ENCODE measurements around the gene BROX.

BROX gene

DNA sequence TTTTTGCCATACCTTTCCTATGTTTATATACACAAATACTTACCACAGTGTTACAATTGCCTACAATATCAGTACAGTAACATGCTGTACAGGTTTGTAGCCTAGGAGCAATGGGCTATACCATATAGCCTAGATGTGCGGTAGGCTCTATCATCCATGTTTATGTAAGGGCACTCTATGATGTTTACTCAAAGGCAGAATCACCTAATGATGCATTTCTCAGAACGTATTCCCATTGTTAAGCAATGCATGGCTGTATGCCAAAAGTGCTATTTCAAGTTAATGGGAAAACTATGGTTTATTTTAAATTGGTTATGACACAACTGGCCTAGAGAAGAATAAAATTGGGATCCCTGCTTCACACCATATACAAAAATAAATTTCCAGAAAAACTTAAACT lies 65.6 kb downstream of the BROX start:
- Histone ChIP-seq H3K9me3 (ENCODE audit: low read depth, low read length) (no peaks in the 10 kb centered on the region), H3K4me3 (no peak overlapping the region), H3K36me3 (ENCODE audit: insufficient read depth, low read length) (no peaks in the 10 kb centered on the region), H3K27ac (no peak overlapping the region), H3K9ac (ENCODE audit: insufficient read length) (no peak overlapping the region)
- no peak for DNase-seq (ENCODE audit: low read depth, low spot score)
- no peak for TF ChIP-seq FOXP2 (optimal IDR thresholded peaks at IDR 0.05; ENCODE audit: control extremely low read depth, extremely low read length, insufficient read depth)
- TF ChIP-seq EZH2 (IDR thresholded peaks at IDR 0.05), result no peak
- no peak for TF ChIP-seq POLR2AphosphoS5 (IDR thresholded peaks at IDR 0.05; ENCODE audit: borderline replicate concordance, low read depth, low read length)

DNA sequence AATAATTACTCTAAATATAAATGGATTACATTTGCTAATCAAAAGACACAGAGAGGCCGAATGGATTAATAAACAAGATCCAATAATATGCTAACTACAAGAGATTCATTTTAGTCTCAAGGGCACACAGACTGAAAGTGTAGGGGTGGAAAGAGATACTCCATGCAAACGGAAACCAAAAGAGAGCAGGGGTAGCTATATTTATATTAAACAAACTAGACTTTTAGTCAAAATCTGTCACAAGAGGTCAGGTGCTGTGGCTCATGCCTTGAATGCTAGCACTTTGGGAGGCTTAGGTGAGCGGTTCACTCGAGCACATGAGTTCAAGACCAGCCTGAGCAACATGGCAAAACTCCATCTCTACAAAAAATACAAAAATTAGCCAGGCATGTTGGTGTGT lies 68.9 kb downstream of the BROX start:
- Histone ChIP-seq H3K9me3 (ENCODE audit: low read depth, low read length) (no peaks in the 10 kb centered on the region), H3K4me3 (no peak overlapping the region), H3K9ac (ENCODE audit: insufficient read length) (no peak overlapping the region), H3K27ac (no peak overlapping the region), H3K36me3 (ENCODE audit: insufficient read depth, low read length) (no peaks in the 10 kb centered on the region)
- TF ChIP-seq FOXP2 (optimal IDR thresholded peaks at IDR 0.05; ENCODE audit: control extremely low read depth, extremely low read length, insufficient read depth) (no peak), EZH2 (IDR thresholded peaks at IDR 0.05) (no peak), POLR2AphosphoS5 (IDR thresholded peaks at IDR 0.05; ENCODE audit: borderline replicate concordance, low read depth, low read length) (no peak)
- DNase-seq (ENCODE audit: low read depth, low spot score), result no peak

DNA sequence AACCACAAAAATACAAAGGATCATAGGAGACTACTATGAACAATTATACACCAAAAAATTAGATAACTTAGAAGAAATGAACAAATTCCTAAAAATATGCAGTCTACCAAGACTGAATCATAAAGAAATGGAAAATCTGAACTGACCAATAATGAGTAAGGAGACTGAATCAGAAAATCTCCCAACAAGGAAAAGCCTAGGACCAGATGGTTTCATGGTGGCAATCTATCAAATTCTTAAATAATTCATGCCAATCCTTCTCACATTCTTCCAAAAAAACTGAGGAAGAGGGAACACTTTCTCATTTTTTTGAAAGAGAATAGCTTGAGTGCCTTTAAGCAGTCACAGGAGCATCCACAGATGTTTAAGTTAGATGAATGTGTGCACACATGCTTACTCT lies 70.7 kb downstream of the BROX start:
- Histone ChIP-seq H3K9ac (ENCODE audit: insufficient read length) (no peak overlapping the region), H3K4me3 (no peak overlapping the region), H3K36me3 (ENCODE audit: insufficient read depth, low read length) (no peaks in the 10 kb centered on the region), H3K9me3 (ENCODE audit: low read depth, low read length) (no peaks in the 10 kb centered on the region), H3K27ac (no peak overlapping the region)
- DNase-seq (ENCODE audit: low read depth, low spot score), result no peak
- TF ChIP-seq POLR2AphosphoS5 (IDR thresholded peaks at IDR 0.05; ENCODE audit: borderline replicate concordance, low read depth, low read length) (no peak), FOXP2 (optimal IDR thresholded peaks at IDR 0.05; ENCODE audit: control extremely low read depth, extremely low read length, insufficient read depth) (no peak), EZH2 (IDR thresholded peaks at IDR 0.05) (no peak)

DNA sequence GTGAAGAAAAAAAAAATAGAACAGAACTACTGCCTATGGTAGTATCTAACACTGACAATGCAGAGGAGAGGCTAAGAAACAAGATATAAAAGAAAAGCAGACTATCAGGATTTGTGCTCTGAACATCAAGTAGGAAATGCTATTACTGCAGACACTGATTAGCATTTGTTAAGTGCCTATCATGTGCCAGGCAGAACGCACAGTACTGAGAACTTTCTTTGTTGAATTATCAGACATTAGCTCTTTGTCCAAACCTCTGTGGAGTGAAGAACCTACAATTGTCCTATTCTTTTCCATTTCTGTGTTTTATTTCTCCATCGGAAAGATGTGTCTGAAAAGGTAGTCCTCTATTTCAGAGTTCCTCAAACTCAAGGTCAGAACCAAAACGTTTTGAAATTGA lies 72.0 kb downstream of the BROX start:
- H3K9ac ChIP-seq (ENCODE audit: insufficient read length), result no peak overlapping the region
- no peak for DNase-seq (ENCODE audit: low read depth, low spot score)
- no peaks in the 10 kb centered on the region for H3K36me3 ChIP-seq (ENCODE audit: insufficient read depth, low read length)
- H3K9me3 ChIP-seq (ENCODE audit: low read depth, low read length), result no peaks in the 10 kb centered on the region
- TF ChIP-seq POLR2AphosphoS5 (IDR thresholded peaks at IDR 0.05; ENCODE audit: borderline replicate concordance, low read depth, low read length) (no peak), EZH2 (IDR thresholded peaks at IDR 0.05) (no peak), FOXP2 (optimal IDR thresholded peaks at IDR 0.05; ENCODE audit: control extremely low read depth, extremely low read length, insufficient read depth) (no peak)
- no peak overlapping the region for H3K27ac ChIP-seq
- H3K4me3 ChIP-seq, result no peak overlapping the region
